HCT116 (cell line): ENCODE measurements around the gene TBXAS1.

Experiments used
- CEBPB ChIP-seq: IDR thresholded peaks from 2 replicates; pipeline ENCODE4 v1.6.1; 2012; ENCODE audit warnings: low read depth
- CTCF ChIP-seq, 3 experiments: fragments of 200-600 bp in 1 of 3; sonication (generic) in 1 of 3; IDR thresholded peaks in 2 of 3; conservative IDR thresholded peaks in 1 of 3; 2 replicates each; pipeline ENCODE4 v1.5.1; 2012 to 2017; ENCODE audit warnings: low read depth in 2 of 3, low read length in 2 of 3, antibody characterized with exemption in 1 of 3, borderline replicate concordance in 1 of 3, control low read depth in 1 of 3, mild to moderate bottlenecking in 1 of 3, mixed read lengths in 1 of 3, mixed run types in 1 of 3, moderate library complexity in 1 of 3; ENCODE audit not compliant: insufficient read depth in 1 of 3
- POLR2A ChIP-seq: IDR thresholded peaks from 2 replicates; pipeline ENCODE4 v1.7.0; 2011; ENCODE audit warnings: borderline replicate concordance; ENCODE audit not compliant: insufficient read depth, insufficient read length; ENCODE audit errors: extremely low read depth

GRCh38 chr7:140025241-140025640 lies 196.2 kb downstream of the TBXAS1 start:
- no peak for TF ChIP-seq POLR2A
- TF ChIP-seq CEBPB, result no peak
- no peak for TF ChIP-seq CTCF (IDR thresholded peaks at IDR 0.05 in 2 of 3, conservative IDR thresholded peaks at IDR 0.05 in 1 of 3; ENCODE audit: borderline replicate concordance in 1 of 3, insufficient read depth in 1 of 3, low read depth in 2 of 3, low read length in 2 of 3)
